ENCODE measurements around the gene NCF4.

GRCh38 chr22:36816339-36816635, 44.5 kb upstream of the NCF4 start:
- TF ChIP-seq IRF9 (tag; IDR thresholded peaks at IDR 0.05) (no peak), JUN (IDR thresholded peaks at IDR 0.05; ENCODE audit: borderline replicate concordance, low read depth, low read length) (no peak), JUN (CRISPR knock-in tag; IDR thresholded peaks at IDR 0.05; ENCODE audit: borderline replicate concordance) (no peak), POLR2A (conservative IDR thresholded peaks at IDR 0.05) (no peak), SMC3 (conservative IDR thresholded peaks at IDR 0.05; ENCODE audit: insufficient read depth, low read depth, low read length) (no peak), ZNF121 (CRISPR knock-in tag; conservative IDR thresholded peaks at IDR 0.05) (no peak), CHCHD3 (CRISPR knock-in tag; IDR thresholded peaks at IDR 0.05) (no peak), SP1 (CRISPR knock-in tag; IDR thresholded peaks at IDR 0.05) (no peak), GATA2 (CRISPR knock-in tag; IDR thresholded peaks at IDR 0.05) (no peak), ETS1 (conservative IDR thresholded peaks at IDR 0.05; ENCODE audit: control insufficient read depth, low read depth, low read length) (no peak), ZKSCAN8 (CRISPR knock-in tag; IDR thresholded peaks at IDR 0.05) (no peak), AFF4 (CRISPR knock-in tag; IDR thresholded peaks at IDR 0.05) (no peak)

Data from K562 (cell line).